GM18873 (cell line): ENCODE results near the gene ZNF488.

Experiments used
- ATAC-seq: cut with Tn5 transposase; IDR thresholded peaks from one replicate; pipeline ENCODE4 v1.9.1; 2021; ENCODE audit warnings: mild to moderate bottlenecking, moderate library complexity, moderate number of reproducible peaks; ENCODE audit not compliant: unreplicated experiment, low FRiP score

Gene ZNF488

DNA sequence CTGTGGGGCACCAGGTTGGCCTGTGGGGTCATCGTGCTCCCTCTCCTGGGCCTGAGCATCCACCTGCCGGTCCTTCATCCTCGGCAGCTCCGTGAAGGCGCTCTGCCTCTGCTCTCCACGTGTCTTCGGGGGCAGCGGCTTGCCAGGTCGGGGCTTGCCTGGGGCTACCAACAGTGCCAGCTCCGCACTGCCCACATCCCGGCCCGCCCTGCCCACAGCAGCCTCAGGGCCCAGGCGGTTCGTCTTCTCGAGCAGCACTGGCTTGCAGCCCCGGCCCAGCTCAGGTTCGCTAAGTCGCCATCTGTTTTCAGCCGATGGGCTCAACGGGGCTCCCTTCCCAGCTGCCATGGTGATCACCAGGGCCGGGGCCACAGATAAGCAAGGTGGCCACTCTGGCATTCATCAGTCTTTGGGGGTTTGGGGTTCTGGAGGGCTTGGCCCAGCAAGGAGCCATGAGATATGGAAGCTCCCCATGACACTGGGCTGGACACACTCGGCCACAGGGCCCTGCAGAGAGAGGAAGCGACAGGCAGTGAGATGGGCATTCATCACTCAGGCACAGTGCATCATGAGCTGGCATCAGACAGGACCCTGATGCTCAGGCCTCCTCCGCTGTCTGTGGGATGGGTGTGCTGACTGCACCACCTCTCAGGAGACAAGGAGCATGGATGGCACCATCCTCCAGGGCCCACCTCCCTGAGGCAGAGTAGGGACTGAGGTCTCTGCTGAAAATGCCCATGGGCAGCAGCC lies 15.5 kb downstream of the ZNF488 start:
- ATAC-seq, result no peak

DNA sequence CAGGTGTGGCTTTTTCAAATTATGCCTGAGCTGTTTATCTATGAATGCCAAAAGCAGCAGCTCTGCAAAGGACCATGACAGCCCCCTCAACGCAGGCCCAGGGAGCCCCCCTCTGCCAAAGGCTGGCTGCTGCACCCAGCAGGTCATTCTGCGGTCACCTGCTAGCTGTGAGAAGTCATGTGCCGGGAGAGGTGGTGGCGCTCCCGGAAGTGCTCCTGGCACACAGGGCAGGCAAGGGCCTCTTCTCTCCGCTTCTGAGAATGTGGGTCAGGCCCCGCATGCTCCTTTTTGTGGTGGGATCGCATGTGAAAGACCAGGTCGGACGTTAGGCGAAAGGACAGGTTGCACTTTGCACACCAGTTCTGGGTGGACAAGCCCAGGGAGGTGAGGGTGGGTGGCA lies 16.4 kb downstream of the ZNF488 start:
- ATAC-seq, result no peak

DNA sequence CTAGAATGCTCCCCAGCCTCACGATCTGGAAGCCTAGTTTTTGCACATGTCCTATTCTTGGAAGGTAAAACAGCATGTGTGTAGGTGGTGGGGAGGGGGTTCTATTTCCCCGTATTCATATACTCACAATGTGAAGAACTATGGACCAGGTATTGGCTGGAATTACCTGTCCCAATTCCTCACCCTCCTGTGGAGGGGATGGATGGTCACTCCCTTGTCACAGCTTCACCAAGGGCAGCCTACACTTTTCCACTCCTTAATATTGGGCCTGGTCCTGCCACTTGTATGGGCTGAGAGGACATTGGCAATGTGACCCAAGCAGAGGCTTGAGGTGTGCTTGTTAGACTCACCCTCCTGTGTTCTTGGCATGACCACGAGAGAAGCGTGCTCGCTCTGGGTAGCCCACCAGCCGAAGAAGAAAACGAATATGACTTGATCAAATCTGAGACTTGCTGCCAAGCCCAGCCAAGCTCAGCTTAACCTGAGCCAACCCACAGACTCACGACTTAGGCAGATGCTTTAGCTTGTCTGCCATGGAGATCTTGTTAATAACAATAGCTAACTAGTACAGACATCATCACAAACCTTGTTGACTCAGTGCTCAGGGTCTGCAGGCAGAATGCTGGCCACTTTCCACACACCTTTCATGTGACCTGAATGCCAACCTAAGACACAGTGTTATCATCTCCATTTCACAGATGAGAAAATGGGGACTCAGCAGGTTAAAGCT lies 17.2 kb downstream of the ZNF488 start:
- no peak for ATAC-seq

DNA sequence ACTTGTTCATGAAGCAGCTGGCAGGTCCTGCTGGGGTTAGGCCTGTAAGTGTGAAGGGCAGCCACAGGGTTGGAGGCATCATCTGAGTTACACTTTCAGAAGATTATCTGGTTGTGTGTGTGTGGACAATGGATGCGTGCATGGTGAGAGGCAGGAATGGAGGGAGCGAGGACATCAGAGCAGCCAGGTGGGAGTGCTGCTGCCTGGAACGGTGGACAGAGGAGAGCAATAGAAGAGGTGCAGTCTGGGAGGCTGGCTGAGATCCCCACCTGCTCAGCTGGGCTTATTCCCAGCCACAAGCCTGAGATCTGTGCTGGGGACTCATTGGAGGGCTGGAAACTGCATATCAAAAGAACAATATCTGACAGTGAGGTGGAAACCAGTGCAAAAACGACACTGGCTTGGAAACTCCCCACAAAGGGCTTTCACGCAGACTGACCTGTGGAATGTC lies 17.9 kb downstream of the ZNF488 start:
- ATAC-seq, result no peak

DNA sequence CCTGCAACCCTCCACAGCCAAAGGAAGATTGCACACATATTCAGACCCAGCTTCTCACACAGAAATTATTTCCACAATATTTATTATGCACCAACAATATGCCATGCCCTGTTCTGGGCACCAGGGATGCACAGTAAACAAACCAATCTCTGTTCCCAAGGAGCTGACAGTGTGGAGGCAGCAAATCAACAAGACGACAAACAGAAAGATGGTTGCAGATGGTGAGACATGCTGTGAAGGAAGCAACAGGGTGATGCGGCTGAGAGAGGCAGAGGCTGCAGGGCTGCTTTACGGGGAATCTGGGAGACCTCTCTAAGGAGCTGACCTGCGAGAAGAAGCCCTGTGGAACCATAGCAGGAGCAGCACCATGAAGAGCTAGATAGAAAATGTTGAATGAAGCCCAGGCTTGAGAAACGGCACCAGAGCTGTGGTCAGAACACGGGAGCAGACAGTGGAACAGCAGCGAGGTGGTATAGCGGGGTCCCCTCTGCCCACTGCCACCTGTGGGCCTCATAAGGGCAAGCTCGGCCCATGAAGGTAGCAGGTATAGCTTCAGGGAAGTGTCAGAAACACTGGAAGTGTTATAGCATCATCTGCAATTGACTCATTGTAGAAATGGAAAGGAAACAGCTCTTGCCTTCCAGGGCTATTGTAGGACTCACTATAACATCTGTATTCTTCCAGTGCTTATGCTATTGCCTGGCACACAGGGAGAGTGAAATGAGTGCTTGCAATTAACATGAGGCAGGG lies 18.5 kb downstream of the ZNF488 start:
- ATAC-seq, result no peak

DNA sequence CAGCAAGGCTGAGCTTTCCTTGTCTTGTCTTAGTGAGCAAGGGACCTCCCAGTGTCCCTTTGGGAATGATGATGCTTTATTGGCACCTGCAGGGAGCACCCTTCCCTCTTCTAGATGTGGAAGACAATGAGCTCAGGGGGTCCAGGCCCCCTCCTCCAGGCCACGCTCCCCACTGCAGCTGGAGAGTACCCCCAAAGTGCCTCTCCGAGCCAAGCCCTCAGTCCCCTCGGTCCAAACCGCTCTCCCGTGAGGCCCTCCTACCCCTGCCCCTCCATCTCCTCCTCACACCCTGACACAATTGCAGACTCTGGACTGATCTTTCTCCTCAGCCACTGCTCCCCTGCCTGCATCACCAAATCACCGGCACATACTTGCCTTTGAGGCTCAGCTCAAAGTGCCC lies 19.2 kb downstream of the ZNF488 start:
- ATAC-seq, result no peak

DNA sequence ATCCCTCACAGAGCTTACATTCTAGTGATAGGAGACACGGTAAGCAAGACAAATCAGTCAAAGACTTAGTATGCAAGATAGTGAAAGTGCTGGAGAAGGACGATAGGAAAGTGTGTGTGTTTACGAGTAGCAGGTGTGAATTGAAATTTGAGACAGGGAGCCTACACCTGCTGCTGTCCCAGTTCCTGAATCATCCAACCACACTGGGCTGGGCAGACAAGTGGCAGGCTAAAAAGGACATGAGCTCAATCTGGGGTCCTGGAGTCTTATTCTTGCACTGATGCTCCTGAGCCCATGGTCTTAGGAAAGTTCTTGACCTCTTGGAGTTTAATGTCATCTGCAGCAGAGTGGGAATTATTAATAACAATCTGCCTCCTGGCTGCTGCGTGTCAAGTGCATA lies 19.7 kb downstream of the ZNF488 start:
- ATAC-seq, result no peak

DNA sequence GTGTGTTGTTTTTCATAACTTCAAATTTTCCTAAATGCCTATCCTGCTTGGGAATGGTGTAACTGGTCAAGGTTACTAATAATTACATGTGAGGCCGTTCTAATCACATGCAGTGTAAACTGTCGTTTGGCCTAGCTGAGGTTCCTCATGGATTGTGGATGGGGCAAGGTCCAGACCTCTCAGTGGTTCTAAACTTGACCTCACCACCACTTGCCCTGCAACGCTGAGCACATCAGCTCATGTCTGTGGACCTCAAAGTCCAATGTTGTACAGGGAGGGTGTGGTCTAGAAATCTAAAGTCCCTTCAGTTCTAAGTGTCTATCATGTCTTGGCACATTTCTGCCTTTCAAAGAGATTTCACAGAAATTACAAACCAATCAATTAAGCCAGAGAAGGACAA lies 20.3 kb downstream of the ZNF488 start:
- ATAC-seq, result no peak

DNA sequence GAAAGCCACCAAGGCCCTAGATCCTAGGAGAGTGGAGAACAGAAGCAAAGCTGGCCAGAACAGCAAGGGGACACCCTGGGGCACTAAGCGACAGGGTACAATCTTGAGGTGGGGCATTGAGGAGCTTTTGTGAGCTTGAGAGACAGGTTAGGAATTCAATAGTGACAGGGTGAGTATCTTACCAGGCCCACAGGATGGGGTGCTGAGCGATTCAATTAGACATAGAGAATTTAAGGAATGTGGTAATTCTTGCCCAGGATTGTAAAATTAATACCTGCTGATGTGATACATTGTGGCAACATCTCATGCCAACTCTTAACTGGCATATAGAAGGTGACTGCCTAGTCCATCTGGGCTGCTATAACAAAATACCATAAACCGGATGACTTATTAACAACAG lies 21.9 kb downstream of the ZNF488 start:
- ATAC-seq, result no peak

DNA sequence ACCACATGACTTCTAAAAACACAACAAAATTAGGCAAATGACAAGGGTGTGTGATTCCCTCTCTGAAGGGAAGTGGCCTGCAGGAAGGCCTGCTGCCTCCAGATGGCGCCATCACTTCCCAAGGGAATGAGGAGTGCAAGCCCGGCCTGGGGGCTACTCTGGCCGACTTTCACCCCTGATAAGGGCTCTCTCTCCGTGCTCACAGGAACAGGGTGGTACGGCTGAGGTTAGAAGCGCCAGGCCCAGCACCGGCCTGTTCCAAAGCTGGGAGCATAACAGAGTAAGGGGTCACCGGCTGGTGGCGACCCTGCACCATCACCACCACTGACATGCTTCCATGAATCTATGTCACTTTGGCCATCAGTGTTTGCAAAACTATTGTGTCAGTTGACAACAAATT lies 22.8 kb downstream of the ZNF488 start:
- no peak for ATAC-seq

DNA sequence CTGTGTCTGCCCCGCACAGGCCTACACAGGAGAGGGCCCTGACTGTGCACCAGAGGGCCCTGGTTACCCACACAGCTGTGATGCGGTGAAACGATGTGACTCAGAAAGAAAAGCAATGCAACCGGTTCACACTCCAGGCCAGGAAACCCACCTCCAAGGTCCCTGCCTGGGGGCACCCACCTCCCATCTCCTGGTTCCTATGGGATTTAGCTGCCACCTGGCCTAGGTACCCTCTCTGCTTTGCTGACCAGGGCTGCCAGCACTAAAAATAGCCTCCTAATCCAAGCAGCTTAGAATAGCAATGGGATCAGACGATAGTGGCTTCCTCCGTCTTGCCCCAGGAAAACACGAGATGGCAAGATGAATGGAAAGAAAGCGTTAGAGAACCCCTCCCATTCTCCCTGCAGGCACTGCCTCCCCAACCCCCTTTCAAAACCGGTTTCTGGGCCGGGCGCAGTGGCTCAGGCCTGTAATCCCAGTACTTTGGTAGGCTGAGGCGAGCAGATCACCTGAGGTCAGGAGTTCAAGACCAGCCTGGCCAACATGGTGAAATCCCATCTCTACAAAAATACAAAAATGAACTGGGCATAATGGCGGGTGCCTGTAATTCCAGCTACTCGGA lies 23.6 kb downstream of the ZNF488 start:
- no peak for ATAC-seq

DNA sequence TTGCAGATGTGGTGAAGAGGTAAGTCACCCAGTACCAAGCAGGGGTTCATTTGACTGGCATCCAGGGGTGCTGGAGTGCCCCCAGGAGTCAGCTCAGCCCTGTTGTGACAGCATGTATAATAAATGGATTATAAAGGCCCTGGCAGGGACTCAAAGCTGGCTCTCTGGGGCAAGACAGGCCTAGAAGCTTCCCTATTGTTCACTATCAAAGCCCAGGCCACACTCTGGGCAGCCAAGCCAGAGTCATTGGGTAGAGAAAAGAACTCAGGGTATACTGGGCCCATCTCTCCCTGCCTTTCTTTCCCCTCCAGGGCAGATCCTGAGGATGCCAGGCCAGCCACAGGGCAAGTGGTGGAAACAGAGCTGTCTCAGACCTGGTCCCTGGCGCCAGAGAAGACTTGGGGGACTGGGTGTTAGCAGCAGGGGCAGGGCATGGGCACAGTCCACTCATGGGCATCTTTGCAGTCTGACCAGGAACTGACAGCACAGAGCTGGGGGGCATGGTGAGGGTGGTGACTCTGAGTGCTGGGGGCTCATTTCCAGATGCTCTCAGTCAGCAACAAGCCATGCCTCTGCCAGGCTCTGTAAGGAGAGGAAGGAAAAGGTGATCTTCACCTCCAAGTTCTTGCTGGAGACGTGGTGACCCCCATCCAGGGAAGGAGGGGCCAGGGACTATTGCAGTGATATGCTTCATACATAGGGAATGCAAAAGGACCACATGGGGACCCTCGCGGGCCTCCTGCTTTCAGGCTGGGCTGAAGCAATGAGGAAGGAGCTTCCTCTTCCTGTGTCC lies 24.3 kb downstream of the ZNF488 start:
- ATAC-seq, result no peak

DNA sequence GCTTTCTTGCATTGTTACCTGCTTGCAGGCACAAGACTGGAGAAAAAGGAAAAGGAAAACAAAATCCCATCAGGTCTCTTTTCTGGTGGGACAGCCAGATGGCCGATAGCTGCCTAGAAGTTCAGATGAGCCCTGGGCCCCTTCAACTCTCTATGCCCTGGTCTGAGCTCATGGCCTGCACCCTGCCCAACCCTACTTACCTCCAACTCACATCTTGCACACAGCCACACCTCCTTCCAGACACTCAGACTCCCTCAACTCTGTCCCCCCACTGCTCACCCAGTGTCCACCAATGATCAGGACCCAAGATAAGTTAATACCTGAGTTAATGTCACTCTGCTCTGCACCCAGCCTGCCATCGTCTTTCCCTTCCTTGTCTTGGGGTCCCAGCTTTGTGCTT lies 25.0 kb downstream of the ZNF488 start:
- ATAC-seq, result no peak

DNA sequence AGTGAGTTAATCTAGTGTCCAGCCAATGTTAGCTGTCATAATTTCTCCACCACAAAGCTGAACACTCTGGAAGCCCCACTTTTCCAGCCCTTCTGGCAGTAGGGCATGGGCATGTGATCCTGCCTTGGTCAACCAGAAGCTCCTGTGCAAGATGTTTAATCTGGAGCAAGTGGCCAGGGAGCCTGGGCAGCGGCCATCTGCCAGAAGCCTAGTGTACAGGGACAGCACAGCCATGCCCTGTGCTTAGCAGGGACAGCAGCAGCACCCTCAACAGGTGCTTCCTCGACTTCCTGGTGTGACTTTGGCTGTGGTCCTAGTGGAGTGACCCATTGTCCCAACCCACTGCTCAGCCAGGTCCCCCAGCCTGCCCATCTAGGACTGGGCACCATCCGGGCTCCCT lies 25.6 kb downstream of the ZNF488 start:
- no peak for ATAC-seq

DNA sequence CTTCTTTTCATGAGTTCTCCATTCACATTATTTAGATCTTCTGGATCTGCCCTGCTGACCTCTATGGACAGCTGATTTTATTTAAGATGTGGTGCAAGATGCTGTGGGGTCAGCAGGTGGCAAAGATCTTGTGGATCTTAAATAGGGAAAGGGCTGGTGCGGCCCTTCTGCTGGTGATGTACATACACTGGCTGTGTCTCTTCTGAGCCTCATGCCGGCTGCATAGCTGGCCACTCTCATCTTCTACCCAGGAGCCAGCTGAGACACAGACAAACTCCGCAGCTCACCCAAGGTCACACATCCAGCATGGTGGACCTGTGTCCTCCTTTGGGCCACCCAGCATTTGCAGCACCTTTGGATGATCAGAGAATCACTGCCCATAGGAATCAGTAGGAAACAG lies 26.2 kb downstream of the ZNF488 start:
- no peak for ATAC-seq

DNA sequence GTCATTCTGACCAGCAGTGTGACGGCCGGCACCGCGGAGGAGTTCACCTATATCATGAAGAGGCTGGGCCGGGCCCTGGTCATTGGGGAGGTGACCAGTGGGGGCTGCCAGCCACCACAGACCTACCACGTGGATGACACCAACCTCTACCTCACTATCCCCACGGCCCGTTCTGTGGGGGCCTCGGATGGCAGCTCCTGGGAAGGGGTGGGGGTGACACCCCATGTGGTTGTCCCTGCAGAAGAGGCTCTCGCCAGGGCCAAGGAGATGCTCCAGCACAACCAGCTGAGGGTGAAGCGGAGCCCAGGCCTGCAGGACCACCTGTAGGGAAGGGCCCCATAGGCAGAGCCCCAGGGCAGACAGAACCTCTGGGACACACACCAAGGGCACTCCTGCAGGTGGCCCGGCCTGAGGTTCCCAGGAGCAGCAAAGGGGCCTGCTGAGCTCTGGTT lies 26.9 kb downstream of the ZNF488 start:
- no peak for ATAC-seq

DNA sequence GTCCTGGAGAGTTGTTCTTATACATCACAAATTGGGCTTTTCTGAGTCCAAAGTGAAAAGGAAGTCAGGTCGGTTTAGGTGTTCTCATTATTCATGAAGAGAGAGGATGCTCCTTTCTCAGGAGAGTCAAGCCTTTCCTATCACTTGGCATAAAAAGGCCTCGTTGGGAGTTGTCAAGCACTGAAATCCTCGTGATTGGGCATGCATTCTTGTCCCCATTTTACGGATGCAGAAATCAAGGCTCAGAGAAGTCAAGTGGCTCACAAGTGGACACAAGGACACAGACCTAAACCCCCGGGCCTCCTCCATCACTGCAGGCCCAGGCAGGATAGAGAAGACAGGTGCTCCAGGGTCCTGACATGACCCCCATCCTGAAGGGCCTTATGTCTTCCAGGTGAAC lies 27.4 kb downstream of the ZNF488 start:
- no peak for ATAC-seq

DNA sequence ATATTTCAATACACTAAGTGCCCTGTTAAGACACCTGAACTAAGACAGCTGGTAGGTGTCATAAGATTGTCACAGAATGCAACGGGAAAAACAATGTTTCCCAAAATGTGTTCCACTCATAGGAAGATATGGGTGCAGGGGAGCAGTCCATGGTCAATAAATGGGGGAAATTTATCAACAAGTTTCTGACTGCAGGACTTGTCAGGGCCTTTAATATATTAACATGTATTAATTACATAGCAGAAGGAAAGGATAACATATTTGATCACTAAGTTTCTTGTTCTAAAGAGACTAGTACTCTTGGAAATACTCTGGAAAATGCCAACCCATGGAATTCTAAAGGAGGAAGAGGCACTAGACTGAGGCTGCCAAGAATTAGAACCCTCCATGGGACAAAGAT lies 29.2 kb downstream of the ZNF488 start:
- ATAC-seq, result no peak

DNA sequence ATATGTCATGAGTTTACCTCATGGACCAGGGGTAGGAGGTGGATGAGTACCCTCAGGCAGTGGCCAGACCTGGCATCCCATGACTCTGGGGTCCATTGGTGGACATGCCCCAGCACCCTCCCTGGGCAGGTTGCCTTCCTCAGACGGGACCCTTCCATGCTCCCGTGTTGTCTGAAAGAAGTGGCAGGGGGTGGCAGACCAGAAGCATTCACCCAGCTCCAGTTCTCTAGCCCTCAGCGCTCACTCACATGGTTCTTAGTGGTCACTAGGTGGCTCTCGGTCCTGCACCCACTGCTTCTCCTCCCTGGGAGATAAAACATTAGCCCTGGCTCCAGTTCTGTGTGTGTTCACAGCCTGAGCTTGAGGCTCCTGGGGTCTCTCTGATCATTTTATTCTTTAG lies 29.9 kb downstream of the ZNF488 start:
- ATAC-seq, result no peak

DNA sequence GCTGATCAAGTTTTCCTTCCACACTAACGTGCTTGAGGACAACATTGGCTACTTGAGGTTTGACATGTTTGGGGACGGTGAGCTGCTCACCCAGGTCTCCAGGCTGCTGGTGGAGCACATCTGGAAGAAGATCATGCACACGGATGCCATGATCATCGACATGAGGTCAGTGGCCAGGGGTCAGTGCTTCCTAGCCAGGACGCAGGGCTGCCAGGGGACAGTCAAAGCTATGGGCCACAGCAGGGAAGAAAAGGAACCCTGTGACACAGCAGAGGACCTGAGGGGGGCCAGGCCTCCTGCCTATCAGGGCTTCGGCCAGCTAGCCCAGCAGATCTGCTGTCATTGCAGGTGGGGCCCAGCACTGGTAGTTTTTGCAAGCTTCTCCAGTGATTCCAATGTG lies 30.7 kb downstream of the ZNF488 start:
- no peak for ATAC-seq
